Dermis blood vessel endothelial cell (primary cell): Measurements from ENCODE around the gene RFC1. TPM values are rescaled to one million over a fixed set of nuclear protein-coding genes. Genes with fewer than 3 reads are reported as not detected.

ENCODE experiments used
- total RNA-seq: library from RNA; depleted of rRNA; stranded (reverse); fragments of >200 nt; gene quantifications from 2 replicates; pipeline ENCODE4 v1.2.3, GENCODE V29; 2014

RFC1 gene
- total RNA-seq, 1 donor from 2014 or later = 46.3 TPM

Other genes with a start within 250 kb of the RFC1 start
- 24.8 and 33.0 TPM in 2 replicates for gene WDR19, start 183.8 kb downstream of the RFC1 start, total RNA-seq
- under 0.01 TPM in 1 of 2 replicates, not detected in the other for gene KLB, start 40.6 kb upstream of the RFC1 start, total RNA-seq
- 906 and 3,299 TPM in 2 replicates for gene RPL9, start 92.6 kb upstream of the RFC1 start, total RNA-seq
- 6.2 and 8.5 TPM in 2 replicates for gene LIAS, start 92.7 kb upstream of the RFC1 start, total RNA-seq
- 65.5 and 67.8 TPM in 2 replicates for gene UGDH, start 161.1 kb upstream of the RFC1 start, total RNA-seq